Measurements from ENCODE around the gene PARD3B.

The PARD3B gene

DNA sequence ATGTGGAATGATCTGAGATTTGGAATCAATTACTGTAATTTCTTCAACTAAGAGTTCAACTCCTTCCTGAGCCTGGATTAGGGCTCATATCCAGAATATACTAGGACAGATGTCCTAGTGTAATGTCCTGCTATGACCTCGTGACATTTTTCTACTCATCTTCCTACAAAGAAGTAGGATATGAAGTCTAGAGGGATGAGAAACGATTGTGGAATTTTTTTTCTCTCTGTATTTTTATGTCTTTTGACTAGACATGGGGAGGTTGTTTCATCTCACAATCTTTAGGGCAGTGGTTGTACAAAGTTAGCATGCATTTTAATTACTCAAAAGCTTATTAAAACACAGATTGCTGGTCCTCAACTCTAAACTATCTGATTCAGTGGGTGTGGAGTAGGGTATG lies 203.0 kb downstream of the PARD3B start:
- no peak for FAIRE-seq
- no peak for DNase-seq (ENCODE audit: insufficient read length, low spot score)
- TF ChIP-seq POLR2A (IDR thresholded peaks at IDR 0.05; ENCODE audit: low read depth, low read length) = no peak
- no peak for TF ChIP-seq TAF1 (IDR thresholded peaks at IDR 0.05; ENCODE audit: low read depth, low read length)
- TF ChIP-seq PAX5 (IDR thresholded peaks at IDR 0.05; ENCODE audit: insufficient read depth, low read length, severe bottlenecking) = no peak
- TF ChIP-seq POU2F2 (IDR thresholded peaks at IDR 0.05; ENCODE audit: low read depth, low read length) = no peak
- TF ChIP-seq SPI1 (IDR thresholded peaks at IDR 0.05; ENCODE audit: low read depth, low read length) = no peak
- TF ChIP-seq POLR2AphosphoS5 (IDR thresholded peaks at IDR 0.05; ENCODE audit: low read depth, low read length) = no peak

DNA sequence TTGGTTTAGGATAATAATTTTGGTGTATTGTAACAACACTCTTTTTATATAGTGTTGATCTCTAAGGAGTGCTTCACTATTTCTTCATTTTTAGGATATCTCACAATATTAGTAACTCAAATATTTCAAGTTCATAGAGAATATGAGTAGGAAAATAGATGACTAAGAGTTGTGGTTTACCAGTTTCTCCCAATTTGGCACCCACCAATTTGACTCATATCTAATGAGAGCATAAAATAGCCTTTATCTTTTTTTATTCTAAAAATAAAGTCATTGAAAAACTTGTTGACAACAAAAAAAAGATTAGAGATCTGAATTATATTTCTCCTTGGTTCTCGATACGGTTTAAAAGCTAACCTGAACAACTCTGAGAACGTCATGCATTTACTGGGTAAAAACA lies 204.0 kb downstream of the PARD3B start:
- TF ChIP-seq POLR2A (IDR thresholded peaks at IDR 0.05; ENCODE audit: low read depth, low read length) (no peak), POLR2AphosphoS5 (IDR thresholded peaks at IDR 0.05; ENCODE audit: low read depth, low read length) (no peak), PAX5 (IDR thresholded peaks at IDR 0.05; ENCODE audit: insufficient read depth, low read length, severe bottlenecking) (no peak), TAF1 (IDR thresholded peaks at IDR 0.05; ENCODE audit: low read depth, low read length) (no peak), POU2F2 (IDR thresholded peaks at IDR 0.05; ENCODE audit: low read depth, low read length) (no peak), SPI1 (IDR thresholded peaks at IDR 0.05; ENCODE audit: low read depth, low read length) (no peak)
- FAIRE-seq (no peak), DNase-seq (ENCODE audit: insufficient read length, low spot score) (no peak)

GRCh38 chr2:204750389-204750788 lies 205.1 kb downstream of the PARD3B start:
- FAIRE-seq = no peak
- no peak for DNase-seq (ENCODE audit: insufficient read length, low spot score)
- TF ChIP-seq TAF1 (IDR thresholded peaks at IDR 0.05; ENCODE audit: low read depth, low read length) (no peak), PAX5 (IDR thresholded peaks at IDR 0.05; ENCODE audit: insufficient read depth, low read length, severe bottlenecking) (no peak), POLR2AphosphoS5 (IDR thresholded peaks at IDR 0.05; ENCODE audit: low read depth, low read length) (no peak), POU2F2 (IDR thresholded peaks at IDR 0.05; ENCODE audit: low read depth, low read length) (no peak), POLR2A (IDR thresholded peaks at IDR 0.05; ENCODE audit: low read depth, low read length) (no peak), SPI1 (IDR thresholded peaks at IDR 0.05; ENCODE audit: low read depth, low read length) (no peak)

DNA sequence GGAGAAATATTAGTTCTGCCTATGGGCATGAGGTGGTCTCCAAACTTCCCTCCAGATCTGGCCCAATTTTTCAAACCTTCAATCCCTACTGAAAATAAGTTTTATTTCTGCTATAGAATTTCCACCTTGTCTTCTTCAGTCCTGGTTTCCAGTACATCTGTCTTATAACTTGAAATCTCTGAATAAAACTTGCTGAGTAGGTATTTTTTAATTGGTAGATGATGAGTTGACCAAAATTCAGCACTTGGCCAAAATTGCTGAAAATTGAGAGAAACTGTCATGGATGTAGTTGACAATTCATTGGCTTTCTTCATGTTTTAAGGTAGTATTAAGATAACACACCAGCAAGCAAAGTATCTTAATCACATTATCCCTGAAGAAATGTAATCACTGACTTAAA lies 206.2 kb downstream of the PARD3B start:
- TF ChIP-seq POLR2A (IDR thresholded peaks at IDR 0.05; ENCODE audit: low read depth, low read length) = no peak
- TF ChIP-seq TAF1 (IDR thresholded peaks at IDR 0.05; ENCODE audit: low read depth, low read length) = no peak
- no peak for TF ChIP-seq SPI1 (IDR thresholded peaks at IDR 0.05; ENCODE audit: low read depth, low read length)
- TF ChIP-seq POLR2AphosphoS5 (IDR thresholded peaks at IDR 0.05; ENCODE audit: low read depth, low read length) = no peak
- no peak for TF ChIP-seq POU2F2 (IDR thresholded peaks at IDR 0.05; ENCODE audit: low read depth, low read length)
- TF ChIP-seq PAX5 (IDR thresholded peaks at IDR 0.05; ENCODE audit: insufficient read depth, low read length, severe bottlenecking) = no peak
- DNase-seq (ENCODE audit: insufficient read length, low spot score) (no peak), FAIRE-seq (no peak)

- no peak for FAIRE-seq
- TF ChIP-seq POLR2AphosphoS5 (IDR thresholded peaks at IDR 0.05; ENCODE audit: low read depth, low read length) (no peak), POU2F2 (IDR thresholded peaks at IDR 0.05; ENCODE audit: low read depth, low read length) (no peak), PAX5 (IDR thresholded peaks at IDR 0.05; ENCODE audit: insufficient read depth, low read length, severe bottlenecking) (no peak), TAF1 (IDR thresholded peaks at IDR 0.05; ENCODE audit: low read depth, low read length) (no peak), POLR2A (IDR thresholded peaks at IDR 0.05; ENCODE audit: low read depth, low read length) (no peak), SPI1 (IDR thresholded peaks at IDR 0.05; ENCODE audit: low read depth, low read length) (no peak)
- DNase-seq (ENCODE audit: insufficient read length, low spot score) = no peak
Observed at GRCh38 chr2:204753841-204754240, 208.6 kb downstream of the PARD3B start.

DNA sequence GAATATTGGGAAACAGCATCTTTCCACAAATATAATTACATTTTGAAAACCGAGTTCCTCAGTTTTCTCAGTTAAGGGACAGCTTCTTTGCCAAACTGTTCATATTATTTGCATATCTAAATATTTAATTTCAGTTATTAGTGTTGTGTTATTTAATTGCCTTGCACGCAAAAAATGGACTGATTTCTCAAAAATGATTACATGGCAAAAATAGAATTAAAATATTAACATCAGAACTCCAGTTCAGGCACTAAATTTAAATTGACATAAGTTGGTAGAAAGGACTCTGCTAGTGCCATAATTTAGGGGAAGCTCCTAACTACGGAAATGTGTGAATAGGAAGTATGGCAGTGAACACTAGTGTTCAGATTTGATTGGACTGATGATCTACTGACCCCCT lies 209.6 kb downstream of the PARD3B start:
- no peak for TF ChIP-seq POU2F2 (IDR thresholded peaks at IDR 0.05; ENCODE audit: low read depth, low read length)
- no peak for TF ChIP-seq POLR2AphosphoS5 (IDR thresholded peaks at IDR 0.05; ENCODE audit: low read depth, low read length)
- TF ChIP-seq TAF1 (IDR thresholded peaks at IDR 0.05; ENCODE audit: low read depth, low read length) = no peak
- TF ChIP-seq PAX5 (IDR thresholded peaks at IDR 0.05; ENCODE audit: insufficient read depth, low read length, severe bottlenecking) = no peak
- no peak for TF ChIP-seq SPI1 (IDR thresholded peaks at IDR 0.05; ENCODE audit: low read depth, low read length)
- TF ChIP-seq POLR2A (IDR thresholded peaks at IDR 0.05; ENCODE audit: low read depth, low read length) = no peak
- FAIRE-seq (no peak), DNase-seq (ENCODE audit: insufficient read length, low spot score) (no peak)

GRCh38 chr2:204763974-204764703 lies 218.9 kb downstream of the PARD3B start:
- DNase-seq (ENCODE audit: insufficient read length, low spot score) (no peak), FAIRE-seq (no peak)
- TF ChIP-seq PAX5 (IDR thresholded peaks at IDR 0.05; ENCODE audit: insufficient read depth, low read length, severe bottlenecking) = no peak

GRCh38 chr2:204770735-204771134 lies 225.5 kb downstream of the PARD3B start:
- no peak for TF ChIP-seq POLR2A (IDR thresholded peaks at IDR 0.05; ENCODE audit: low read depth, low read length)
- TF ChIP-seq POLR2AphosphoS5 (IDR thresholded peaks at IDR 0.05; ENCODE audit: low read depth, low read length) = no peak
- TF ChIP-seq PAX5 (IDR thresholded peaks at IDR 0.05; ENCODE audit: insufficient read depth, low read length, severe bottlenecking) = no peak
- no peak for TF ChIP-seq SPI1 (IDR thresholded peaks at IDR 0.05; ENCODE audit: low read depth, low read length)
- TF ChIP-seq POU2F2 (IDR thresholded peaks at IDR 0.05; ENCODE audit: low read depth, low read length) = no peak
- TF ChIP-seq TAF1 (IDR thresholded peaks at IDR 0.05; ENCODE audit: low read depth, low read length) = no peak
- no peak for DNase-seq (ENCODE audit: insufficient read length, low spot score)
- FAIRE-seq = no peak

DNA sequence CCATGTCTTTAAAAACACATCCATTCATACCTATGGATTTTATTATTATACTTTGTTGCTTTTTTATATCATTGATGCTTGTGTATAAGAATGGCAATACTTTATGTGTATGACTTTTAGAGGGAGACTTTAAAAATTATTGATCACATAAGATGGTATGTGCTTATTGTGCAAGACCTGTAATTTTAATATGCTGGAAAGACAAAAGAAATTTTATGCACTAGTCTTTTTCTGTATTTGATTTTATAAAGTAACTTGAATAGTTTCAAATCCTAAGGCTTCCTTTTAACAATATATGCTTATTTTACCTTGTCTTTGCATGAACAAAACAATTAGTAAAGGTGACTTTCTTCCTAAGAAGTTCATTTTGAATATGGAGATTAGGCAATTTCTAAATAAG lies 226.4 kb downstream of the PARD3B start:
- no peak for DNase-seq (ENCODE audit: insufficient read length, low spot score)
- TF ChIP-seq SPI1 (IDR thresholded peaks at IDR 0.05; ENCODE audit: low read depth, low read length) (no peak), POLR2A (IDR thresholded peaks at IDR 0.05; ENCODE audit: low read depth, low read length) (no peak), POLR2AphosphoS5 (IDR thresholded peaks at IDR 0.05; ENCODE audit: low read depth, low read length) (no peak), TAF1 (IDR thresholded peaks at IDR 0.05; ENCODE audit: low read depth, low read length) (no peak), PAX5 (IDR thresholded peaks at IDR 0.05; ENCODE audit: insufficient read depth, low read length, severe bottlenecking) (no peak), POU2F2 (IDR thresholded peaks at IDR 0.05; ENCODE audit: low read depth, low read length) (no peak)
- no peak for FAIRE-seq

- DNase-seq (ENCODE audit: insufficient read length, low spot score) (no peak), FAIRE-seq (no peak)
- TF ChIP-seq POLR2AphosphoS5 (IDR thresholded peaks at IDR 0.05; ENCODE audit: low read depth, low read length) (no peak), POU2F2 (IDR thresholded peaks at IDR 0.05; ENCODE audit: low read depth, low read length) (no peak), PAX5 (IDR thresholded peaks at IDR 0.05; ENCODE audit: insufficient read depth, low read length, severe bottlenecking) (no peak), TAF1 (IDR thresholded peaks at IDR 0.05; ENCODE audit: low read depth, low read length) (no peak)
Observed at GRCh38 chr2:204772546-204772945, 227.3 kb downstream of the PARD3B start.

Measured in GM12891 (cell line).